Osteoblast (primary cell): Measurements from ENCODE around the gene SLC35B3. TPM values are rescaled to one million over a fixed set of nuclear protein-coding genes. Genes with fewer than 3 reads are reported as not detected.

Experiments
- DNase-seq: peaks from one replicate; pipeline ENCODE4 v3.0.0; 2011; ENCODE audit warnings: low spot score, mixed read lengths; ENCODE audit not compliant: insufficient read length; ENCODE audit errors: missing footprints
- H2AFZ ChIP-seq: 2 replicates; pipeline ENCODE4 v1.6.0; 2011; ENCODE audit warnings: mild to moderate bottlenecking, low read length
- H3K27ac ChIP-seq: 2 replicates; pipeline ENCODE4 v1.5.1; 2011; ENCODE audit warnings: mild to moderate bottlenecking, low read depth, low read length, moderate library complexity
- H3K27me3 ChIP-seq: 2 replicates; pipeline ENCODE4 v1.6.0; 2012; ENCODE audit warnings: mild to moderate bottlenecking, control low read depth, inconsistent platforms, low read length, moderate library complexity; ENCODE audit not compliant: insufficient read depth
- H3K36me3 ChIP-seq: 2 replicates; pipeline ENCODE4 v1.5.1; 2011; ENCODE audit warnings: mild to moderate bottlenecking, low read length, control low read depth, moderate library complexity; ENCODE audit not compliant: insufficient read depth
- H3K4me1 ChIP-seq: 2 replicates; pipeline ENCODE4 v1.5.1; 2011; ENCODE audit warnings: mild to moderate bottlenecking, low read length, control low read depth, moderate library complexity; ENCODE audit not compliant: insufficient read depth
- H3K4me2 ChIP-seq: 2 replicates; pipeline ENCODE4 v1.6.0; 2011; ENCODE audit warnings: mild to moderate bottlenecking, low read length; ENCODE audit not compliant: insufficient read depth
- H3K4me3 ChIP-seq: fragments of 200-600 bp; sonication (generic); 3 replicates; pipeline ENCODE4 v1.5.1; 2012; ENCODE audit warnings: mild to moderate bottlenecking, low read length, inconsistent platforms; ENCODE audit not compliant: insufficient read depth
- H3K79me2 ChIP-seq: 2 replicates; pipeline ENCODE4 v1.6.0; 2012; ENCODE audit warnings: mild to moderate bottlenecking, low read length, control low read depth, inconsistent platforms; ENCODE audit not compliant: insufficient read depth
- H3K9me3 ChIP-seq: 2 replicates; pipeline ENCODE4 v1.5.1; 2011; ENCODE audit warnings: low read depth, low read length, control low read depth
- H4K20me1 ChIP-seq: 2 replicates; pipeline ENCODE4 v1.6.0; 2012; ENCODE audit warnings: mild to moderate bottlenecking, low read length, control low read depth; ENCODE audit not compliant: insufficient read depth
- CTCF ChIP-seq: IDR thresholded peaks from 2 replicates; pipeline ENCODE4 v1.5.1; 2011; ENCODE audit warnings: mild to moderate bottlenecking, low read depth, low read length, moderate library complexity; ENCODE audit errors: extremely low read depth
- total RNA-seq: library from RNA; depleted of rRNA; stranded (reverse); fragments of >200 nt; gene quantifications from 2 replicates; pipeline ENCODE4 v1.2.3, GENCODE V29; 2012

Gene SLC35B3
- total RNA-seq, 1 donor = 27.5 TPM

DNA sequence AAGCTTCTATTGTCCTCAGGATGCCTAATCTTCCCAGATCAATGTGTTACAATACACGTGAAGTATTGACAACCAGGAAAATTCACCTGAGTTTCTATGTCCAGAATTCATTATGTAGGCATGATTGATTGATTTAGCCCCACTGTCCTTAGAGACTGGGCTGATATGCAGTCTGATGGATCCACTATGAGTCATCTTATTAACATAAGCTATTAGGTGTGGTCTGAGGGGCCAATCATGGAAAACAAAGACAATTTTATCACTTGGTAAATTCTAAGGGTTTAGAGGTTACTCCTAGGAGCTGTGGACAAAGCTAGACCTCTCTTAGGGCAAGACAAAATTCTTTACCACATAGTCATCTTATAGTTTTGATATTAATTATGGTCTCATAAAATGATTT lies 41.3 kb upstream of the SLC35B3 start:
- no peaks in the 10 kb centered on the region for H3K9me3 ChIP-seq
- H3K79me2 ChIP-seq = no peaks in the 10 kb centered on the region
- no peak overlapping the region for H3K4me2 ChIP-seq
- no peak overlapping the region for H2AFZ ChIP-seq
- H3K4me1 ChIP-seq = no peaks in the 10 kb centered on the region
- DNase-seq = no peak
- H3K4me3 ChIP-seq = no peak overlapping the region
- H4K20me1 ChIP-seq = no peaks in the 10 kb centered on the region
- no peak for TF ChIP-seq CTCF
- H3K27ac ChIP-seq = no peak overlapping the region
- H3K27me3 ChIP-seq = no peaks in the 10 kb centered on the region
- H3K36me3 ChIP-seq = no peaks in the 10 kb centered on the region

- Histone ChIP-seq H3K4me3 (no peak overlapping the region), H3K4me2 (no peak overlapping the region), H3K9me3 (no peaks in the 10 kb centered on the region), H2AFZ (no peak overlapping the region), H3K79me2 (no peaks in the 10 kb centered on the region), H3K36me3 (no peaks in the 10 kb centered on the region), H3K4me1 (no peaks in the 10 kb centered on the region), H3K27ac (no peak overlapping the region), H3K27me3 (no peaks in the 10 kb centered on the region), H4K20me1 (no peaks in the 10 kb centered on the region)
- no peak for TF ChIP-seq CTCF
- no peak for DNase-seq
Measured at GRCh38 chr6:8468552-8469356, 33.4 kb upstream of the SLC35B3 start.

- Histone ChIP-seq H2AFZ (no peak overlapping the region), H4K20me1 (no peaks in the 10 kb centered on the region), H3K4me1 (no peaks in the 10 kb centered on the region), H3K27me3 (no peaks in the 10 kb centered on the region), H3K4me3 (no peak overlapping the region), H3K4me2 (no peak overlapping the region), H3K36me3 (no peaks in the 10 kb centered on the region), H3K27ac (no peak overlapping the region), H3K9me3 (no peaks in the 10 kb centered on the region), H3K79me2 (no peaks in the 10 kb centered on the region)
- TF ChIP-seq CTCF = no peak
- no peak for DNase-seq
Measured at GRCh38 chr6:8462694-8463093, 27.3 kb upstream of the SLC35B3 start.

GRCh38 chr6:8462169-8462568 lies 26.8 kb upstream of the SLC35B3 start:
- H3K4me1 ChIP-seq = no peaks in the 10 kb centered on the region
- H3K27ac ChIP-seq = no peak overlapping the region
- DNase-seq = no peak
- TF ChIP-seq CTCF = no peak
- no peak overlapping the region for H3K4me3 ChIP-seq
- H3K36me3 ChIP-seq = no peaks in the 10 kb centered on the region
- no peaks in the 10 kb centered on the region for H3K79me2 ChIP-seq
- no peaks in the 10 kb centered on the region for H3K9me3 ChIP-seq
- H4K20me1 ChIP-seq = no peaks in the 10 kb centered on the region
- H2AFZ ChIP-seq = no peak overlapping the region
- no peak overlapping the region for H3K4me2 ChIP-seq
- H3K27me3 ChIP-seq = no peaks in the 10 kb centered on the region
